AG09319 (cell line): ENCODE measurements around the gene ITGB2.

Experiments
- DNase-seq: peaks from one replicate; pipeline ENCODE4 v3.0.0-alpha.2; 2010; ENCODE audit warnings: low read depth; ENCODE audit errors: extremely low read depth
- CTCF ChIP-seq: IDR thresholded peaks from 2 replicates; pipeline ENCODE4 v1.5.1; 2011; ENCODE audit warnings: low read depth, mild to moderate bottlenecking, inconsistent platforms, low read length, moderate library complexity

The ITGB2 gene

GRCh38 chr21:44957901-44958451, 37.3 kb upstream of the ITGB2 start:
- TF ChIP-seq CTCF: no peak
- DNase-seq: no peak

DNA sequence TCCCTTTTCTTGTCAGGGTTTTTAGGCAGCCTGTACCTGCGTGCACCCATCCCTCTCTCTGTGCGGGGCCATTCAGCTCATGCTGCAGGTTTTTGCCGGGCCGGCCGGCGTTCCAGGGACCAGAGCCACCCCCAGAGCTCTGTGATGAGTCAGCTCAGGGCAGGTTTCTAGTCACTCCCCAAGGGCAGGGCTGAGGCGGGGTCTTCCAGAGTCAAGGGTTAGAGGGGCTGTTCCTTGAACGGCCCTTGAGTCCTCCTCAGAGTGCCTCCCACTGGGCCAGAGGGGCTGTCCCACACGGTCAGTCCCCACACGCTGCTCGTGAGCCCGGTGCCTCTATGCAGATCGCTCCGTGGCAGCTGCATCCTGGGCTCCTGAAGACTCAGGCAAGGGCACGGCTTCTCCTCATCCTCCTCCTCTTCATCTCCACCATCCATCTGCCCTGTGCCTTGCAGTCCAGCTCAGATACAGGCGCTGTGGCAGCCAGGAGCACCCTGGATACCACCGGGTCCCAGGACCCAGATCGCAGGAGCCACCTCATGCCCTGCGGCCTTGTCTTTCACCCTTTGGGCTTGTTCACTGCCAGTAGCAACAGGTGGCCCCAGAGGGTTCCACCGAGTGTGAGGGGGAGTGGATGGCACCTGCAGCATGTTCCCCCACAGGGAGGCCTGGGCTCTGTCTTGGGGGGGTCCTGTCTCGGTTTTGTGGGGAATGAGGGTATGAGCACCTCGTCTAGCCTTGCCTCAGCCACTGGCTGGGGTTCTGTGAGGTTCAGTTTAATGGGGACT, 36.5 kb upstream of the ITGB2 start:
- DNase-seq: no peak
- no peak for TF ChIP-seq CTCF

DNA sequence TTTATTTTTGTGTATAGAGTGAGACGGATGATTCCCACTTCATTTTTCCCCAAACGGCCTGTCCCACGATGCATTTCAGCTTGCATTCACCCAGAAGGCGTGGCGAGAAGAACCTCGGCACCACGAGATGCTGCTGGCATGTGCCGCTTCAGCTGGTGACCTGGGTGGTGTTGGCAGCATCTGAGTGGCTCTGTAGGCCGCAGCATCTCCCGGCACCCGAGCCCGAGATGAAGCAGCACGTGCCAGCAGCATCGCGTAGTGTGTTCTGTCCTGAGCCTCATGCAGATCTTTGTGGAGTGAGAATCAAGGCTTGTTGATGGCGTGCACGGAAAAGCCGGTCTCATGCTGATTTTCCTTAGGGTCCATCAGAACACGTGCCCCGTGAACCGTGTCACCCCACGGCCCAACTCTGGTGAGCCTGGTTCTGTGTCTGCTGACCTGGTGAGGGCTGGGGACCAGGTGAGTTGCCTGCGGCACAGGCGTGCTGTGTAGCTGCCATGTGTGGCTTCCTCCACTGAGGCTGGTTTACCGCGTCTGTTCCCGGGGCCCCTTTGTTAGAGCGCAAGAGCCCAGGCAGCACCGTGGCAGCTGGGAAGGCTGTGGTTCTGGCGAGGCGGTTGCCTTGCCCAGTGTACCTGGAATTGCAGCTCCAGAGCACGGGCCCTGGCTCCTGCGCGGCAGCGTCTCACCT, 35.8 kb upstream of the ITGB2 start:
- DNase-seq: no peak
- no peak for TF ChIP-seq CTCF

GRCh38 chr21:44955798-44956175, 35.1 kb upstream of the ITGB2 start:
- no peak for DNase-seq
- TF ChIP-seq CTCF: no peak

- no peak for DNase-seq
- TF ChIP-seq CTCF: no peak
Observed at GRCh38 chr21:44955141-44955797, 34.6 kb upstream of the ITGB2 start.

DNA sequence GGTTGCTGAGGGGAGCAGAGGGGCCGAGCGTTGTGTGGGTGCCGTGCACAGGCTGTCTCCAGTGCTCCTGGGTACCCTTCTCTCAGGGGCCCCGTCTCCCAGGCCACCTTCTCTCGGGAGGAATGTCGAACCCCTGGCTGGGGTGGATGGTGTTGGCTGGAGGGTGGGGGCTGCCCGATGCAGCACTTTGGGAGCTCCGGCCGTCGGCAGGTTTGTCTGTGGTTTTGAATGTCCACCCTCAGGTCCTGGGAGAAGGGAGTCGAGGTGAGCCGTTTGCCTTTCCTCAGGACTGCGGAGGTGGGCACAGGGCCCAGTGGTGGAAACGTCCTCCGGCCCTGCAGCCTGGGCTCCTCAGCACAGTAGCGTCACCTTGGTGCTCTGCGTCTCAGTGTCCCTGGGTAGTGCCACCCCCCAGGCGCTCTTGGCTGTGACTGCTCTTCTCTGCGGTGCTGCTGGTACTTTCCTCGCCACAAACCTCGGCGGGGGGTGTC, 33.6 kb upstream of the ITGB2 start:
- TF ChIP-seq CTCF: no peak
- no peak for DNase-seq

GRCh38 chr21:44953628-44954021, 32.9 kb upstream of the ITGB2 start:
- no peak for DNase-seq
- TF ChIP-seq CTCF: no peak
